NCI-H187 (cell line): ENCODE results near the gene SH3PXD2A.
"Not testable (repeated sequence)": the region's sequence is repeated elsewhere in the genome, so short reads cannot be mapped to it uniquely, and the experiment has no call there.

Experiments
- DNase-seq, 2 experiments: peaks; one replicate each; lab custom pipeline; 2025; lab: John Stamatoyannopoulos, UW

The SH3PXD2A gene

DNA sequence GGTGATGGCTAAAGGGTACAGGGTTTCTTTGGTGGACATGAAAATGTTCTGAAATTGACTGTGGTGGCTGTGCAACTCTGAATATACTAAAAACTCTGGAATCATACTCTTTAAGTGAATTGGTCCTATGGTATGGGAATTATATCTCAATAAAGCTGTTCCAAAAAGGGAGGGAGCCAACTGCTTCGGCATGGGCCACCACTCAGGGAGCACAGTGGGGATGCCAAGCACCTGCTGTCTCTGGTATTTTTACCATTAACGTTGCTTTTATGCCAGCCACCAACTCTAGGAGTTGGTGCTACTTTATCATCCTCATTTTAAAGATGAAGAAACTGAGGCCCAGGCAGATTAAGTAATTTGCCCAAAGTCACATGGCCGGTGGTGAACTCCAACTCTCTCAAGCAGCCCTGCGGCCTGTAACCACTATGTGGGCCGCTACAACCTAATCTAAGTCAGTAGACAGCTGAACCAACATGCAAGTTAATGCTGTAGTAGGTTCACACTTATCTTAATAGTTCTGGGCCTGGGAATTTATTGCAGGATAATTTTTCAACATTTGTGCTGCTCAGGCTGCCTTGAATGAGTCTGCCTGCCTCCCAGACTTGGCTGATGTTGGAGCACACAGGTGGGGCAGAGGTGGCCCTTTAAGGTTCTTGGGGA is 20.8 kb downstream of the SH3PXD2A start:
- no peak for DNase-seq

DNA sequence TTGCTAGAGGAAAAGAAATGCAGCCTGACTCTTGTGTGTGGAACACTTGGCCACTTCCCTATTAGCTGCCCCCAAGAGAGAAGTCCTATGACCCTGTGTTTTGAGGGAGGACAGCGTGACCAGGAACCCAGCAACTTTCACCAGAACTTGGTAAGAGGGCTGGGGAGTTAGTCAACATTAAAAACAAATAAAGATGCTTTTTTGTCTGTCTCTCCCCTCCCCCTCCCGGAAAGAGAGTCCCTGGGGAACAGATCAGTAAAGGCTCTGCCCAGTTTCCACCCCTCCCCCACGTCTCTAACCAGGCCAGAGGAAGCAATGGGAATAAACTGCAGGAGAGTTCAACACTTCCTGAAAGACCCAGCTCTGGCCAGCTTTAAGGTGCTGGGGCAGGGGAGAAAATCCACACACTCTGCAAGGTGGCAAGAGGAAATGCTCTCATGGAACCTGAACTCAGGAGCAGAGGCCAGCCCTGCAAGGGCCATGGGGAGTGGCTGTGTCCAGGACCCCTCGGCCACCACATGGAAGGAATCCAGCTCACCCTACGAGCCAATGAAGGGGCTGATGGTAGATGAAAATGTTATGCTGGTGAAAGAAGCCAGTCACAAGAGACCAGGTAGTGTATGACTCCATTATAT is 21.5 kb downstream of the SH3PXD2A start:
- no peak for DNase-seq

DNA sequence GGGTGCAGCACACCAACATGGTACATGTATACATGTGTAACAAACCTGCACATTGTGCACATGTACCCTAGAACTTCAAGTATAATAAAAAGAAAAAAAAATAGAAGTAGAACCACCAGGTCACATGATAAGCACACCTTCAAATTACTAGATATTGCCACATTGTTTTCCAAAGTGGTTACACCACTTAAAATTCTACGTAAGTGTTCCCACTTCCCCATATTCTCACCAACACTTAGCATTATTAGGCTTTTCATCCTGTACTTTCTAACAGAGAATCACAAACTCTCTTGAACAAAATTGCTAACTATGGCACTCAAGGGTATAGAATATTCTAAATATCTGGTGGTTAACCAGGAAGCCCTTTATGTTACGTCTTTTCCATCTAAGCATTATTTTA is 22.6 kb downstream of the SH3PXD2A start:
- no peak for DNase-seq

DNA sequence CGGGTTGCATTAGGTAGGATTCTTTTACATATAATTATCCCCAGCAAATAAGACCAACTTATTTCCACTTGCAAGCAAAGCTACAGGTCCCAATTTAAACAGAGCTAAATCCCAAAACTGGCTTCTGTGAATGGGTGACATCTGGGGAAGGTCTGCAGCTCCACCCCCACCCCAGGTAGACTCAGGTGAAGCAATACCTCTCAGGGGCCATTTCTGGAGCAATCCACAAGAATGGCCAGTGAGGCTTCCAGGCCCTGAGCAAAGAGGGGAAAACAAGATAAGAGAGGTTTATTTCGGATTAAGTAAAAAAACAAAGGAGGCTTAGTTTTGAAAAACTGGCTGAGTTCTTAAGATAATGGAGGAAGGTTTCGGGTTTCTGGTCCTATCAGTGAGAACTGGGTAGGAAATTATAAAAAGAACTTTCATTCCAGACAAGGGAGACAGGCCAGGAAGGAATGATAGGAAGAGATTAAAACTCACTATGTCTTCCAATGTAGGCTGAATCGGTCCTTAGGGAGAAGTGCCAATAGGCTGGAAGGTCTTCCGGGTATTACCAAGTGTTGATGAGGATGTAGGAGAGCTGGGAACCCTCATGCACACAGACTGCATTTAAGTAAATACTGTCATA is 25.4 kb downstream of the SH3PXD2A start:
- DNase-seq: no peak

- no peak for DNase-seq
These were observed 26.1 kb downstream of the SH3PXD2A start for GRCh38 chr10:103829278-103829677.

- no peak for DNase-seq
These were observed 26.7 kb downstream of the SH3PXD2A start for GRCh38 chr10:103828587-103829197.

DNA sequence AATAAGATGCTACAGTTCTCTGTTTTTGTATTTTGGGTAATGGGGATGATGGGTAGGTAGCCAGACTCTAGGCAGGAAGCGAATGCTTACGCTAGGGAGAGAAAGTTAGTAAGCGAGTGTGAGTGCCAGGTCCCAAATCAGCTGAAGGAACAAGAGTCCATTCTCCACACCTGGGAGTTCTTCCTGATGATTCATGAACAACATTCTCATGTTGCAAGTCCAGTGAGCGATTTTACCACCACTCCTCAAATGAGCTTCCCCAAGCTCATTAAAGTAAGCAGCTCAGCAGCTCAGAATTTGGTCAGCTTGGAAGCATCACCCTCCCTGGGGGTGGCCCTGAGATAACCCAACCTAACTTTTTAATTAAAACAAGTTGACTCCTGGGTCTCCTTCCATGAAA is 27.3 kb downstream of the SH3PXD2A start:
- DNase-seq: no peak

DNA sequence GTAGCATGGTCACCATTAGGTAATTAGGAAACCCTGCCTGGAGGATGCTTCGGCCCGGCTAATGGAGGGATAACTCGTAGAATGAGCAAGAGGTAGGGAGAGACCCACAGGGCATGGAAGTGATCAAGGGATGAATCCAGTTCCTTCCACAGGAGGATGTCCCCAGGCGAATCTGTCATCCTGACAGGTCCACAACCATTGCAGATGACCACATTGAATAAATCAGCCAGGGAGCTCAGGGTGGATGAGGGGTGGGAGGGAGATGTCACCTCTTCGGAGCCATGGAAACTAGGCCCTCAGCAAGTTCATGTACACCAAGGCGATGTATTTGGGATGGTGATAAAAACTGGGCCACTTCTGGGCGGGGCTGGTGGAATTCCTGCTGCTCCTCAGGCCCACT is 28.5 kb downstream of the SH3PXD2A start:
- DNase-seq: no peak

DNA sequence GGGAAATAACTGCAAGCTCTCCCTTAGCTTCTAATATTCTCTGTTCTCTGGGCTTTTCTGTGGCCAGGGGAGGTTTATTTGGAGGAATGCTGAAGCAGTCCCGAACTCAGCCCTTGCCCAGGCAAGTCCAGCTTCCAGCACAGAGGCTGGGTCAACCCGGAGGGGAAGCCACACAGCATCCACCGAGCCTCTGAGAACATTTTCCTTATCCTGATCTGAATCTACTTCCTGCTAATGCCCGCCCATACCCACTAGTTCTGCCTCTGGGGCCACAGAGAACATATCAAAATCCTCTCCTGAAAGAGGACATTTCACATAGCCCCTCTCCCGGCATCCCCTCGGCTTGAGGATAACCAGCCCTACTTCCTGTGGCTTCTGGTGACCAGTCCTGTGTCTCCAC is 31.1 kb downstream of the SH3PXD2A start:
- no peak for DNase-seq

DNA sequence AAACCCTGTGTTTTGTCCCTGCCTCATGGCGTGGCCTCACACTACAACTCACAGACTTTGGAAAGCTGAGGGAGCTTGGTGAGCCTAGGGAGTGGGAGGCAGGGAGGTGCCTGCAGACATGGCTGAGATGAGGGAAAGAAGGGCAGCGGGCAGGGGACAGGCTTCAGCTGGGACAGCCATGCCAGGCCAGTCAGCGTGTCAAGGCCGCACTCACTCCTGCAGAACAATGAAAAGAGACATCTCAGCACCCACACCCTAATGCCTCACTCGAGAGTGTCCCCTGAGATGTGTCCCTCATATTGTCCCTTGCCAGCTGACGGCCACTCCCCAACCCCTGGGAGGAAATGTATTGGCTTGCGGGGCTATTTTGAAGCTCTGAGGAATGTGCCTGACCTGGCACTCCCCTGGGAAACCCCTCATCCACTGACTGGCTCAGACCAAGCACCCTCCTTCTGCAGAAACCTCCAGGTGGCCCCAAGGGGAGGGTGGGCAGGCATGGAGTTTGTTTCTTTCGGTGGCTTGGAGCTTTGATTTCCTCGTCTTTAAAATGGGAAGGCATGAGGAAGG is 31.6 kb downstream of the SH3PXD2A start:
- DNase-seq: no peak

DNA sequence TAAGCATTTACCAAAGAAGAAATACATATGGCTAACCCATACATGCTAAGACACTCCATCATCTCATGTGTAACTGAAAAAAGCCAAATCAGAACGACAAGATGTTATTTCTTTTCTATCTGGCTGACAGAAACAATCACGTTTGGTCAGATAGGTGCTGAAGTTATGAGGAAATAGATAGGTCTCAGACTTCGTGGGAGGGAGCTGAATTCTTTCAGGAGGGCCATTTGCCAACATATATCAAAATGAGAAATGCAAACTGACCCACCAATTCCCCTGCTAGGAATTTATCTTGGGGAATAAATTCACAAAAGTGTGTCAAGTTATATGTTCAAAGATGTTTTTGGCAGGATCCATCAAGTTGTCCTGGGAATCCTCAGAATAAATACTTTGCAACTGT is 32.6 kb downstream of the SH3PXD2A start:
- no peak for DNase-seq

DNA sequence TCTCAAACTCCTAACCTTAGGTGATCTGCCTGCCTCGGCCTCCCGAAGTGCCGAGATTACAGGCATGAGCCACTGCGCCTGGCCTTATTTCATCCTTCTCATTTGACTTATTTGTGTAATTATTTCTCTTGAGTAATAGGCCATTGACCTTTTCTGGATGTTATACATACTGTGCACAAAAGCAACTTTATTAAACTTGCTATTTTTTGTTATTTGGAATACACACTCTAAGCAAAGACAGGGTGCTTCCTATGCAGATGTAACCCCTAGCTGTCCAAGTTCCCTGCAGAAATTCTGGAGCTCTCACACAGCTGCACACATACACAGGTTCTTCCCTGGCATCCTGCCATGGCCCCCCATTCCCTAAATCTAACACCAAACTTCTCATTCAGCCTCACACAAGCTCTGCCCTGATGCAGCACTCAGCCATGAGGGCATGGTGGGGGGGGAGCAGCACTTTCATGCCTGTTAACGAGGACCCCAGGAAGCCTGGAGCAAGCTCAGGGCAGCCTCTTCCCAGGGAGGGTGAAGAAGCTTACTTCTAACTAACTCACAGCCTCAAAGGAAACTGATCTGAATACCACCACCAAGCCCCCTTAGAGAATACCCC is 33.2 kb downstream of the SH3PXD2A start:
- DNase-seq: no peak

GRCh38 chr10:103820101-103821062 is 35.0 kb downstream of the SH3PXD2A start:
- no peak for DNase-seq

DNA sequence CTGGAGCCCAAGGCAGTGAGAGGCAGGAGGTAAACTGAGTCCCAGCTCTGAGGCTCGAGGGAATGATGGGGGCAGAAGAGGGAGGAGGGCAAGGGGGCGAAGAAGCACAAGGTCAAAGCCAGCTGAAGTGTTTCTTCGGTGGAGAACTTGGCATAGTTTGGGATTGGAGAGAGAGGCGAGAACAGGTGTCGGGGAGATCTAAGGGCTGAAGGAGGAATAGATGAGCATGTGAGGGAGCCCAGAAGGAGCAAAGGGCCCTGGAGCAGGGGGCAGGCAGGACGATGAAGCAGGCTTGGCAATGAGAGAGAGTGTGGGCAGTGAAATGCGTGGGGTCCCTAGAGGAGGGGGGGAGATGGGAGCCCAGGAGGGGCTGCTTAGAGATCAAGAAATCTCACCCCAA is 35.9 kb downstream of the SH3PXD2A start:
- DNase-seq: no peak

GRCh38 chr10:103818765-103819374 is 36.5 kb downstream of the SH3PXD2A start:
- DNase-seq: no peak

DNA sequence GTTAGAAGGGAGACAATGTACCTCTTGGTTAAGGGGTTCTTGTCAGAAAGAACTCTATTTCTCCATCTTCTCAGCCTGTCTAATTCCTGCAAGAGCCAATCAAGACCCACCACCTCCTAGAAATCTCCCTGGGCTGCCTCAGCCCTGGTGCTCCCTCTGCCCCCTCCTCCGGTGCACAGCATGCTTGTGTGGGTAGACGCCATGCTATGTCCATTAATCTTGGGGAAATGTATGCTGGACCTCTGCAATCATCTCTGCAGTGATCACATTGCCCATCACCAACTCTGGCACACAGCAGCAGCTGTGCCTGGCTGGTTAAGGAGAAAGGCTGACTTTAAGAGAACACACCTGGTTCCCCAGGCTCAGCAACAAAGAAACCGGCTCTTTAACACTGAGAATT is 37.3 kb downstream of the SH3PXD2A start:
- no peak for DNase-seq

DNA sequence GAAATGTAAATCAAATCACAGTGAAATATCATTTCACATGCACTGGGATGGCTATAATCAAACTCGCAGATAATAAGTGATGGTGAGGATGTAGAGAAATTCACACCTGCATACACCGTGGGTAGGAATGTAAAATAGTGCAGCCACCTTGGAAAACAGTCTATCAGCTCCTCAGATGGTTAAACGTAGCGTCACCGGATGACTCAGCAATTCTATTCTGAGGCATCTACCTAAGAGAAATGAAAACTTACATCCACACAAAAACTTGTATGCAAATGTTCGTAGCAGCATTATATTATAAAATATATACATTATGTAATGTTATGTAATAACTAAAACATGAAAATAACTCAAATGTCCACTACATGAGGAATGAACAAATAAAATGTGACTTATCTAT is 38.9 kb downstream of the SH3PXD2A start:
- no peak for DNase-seq

DNA sequence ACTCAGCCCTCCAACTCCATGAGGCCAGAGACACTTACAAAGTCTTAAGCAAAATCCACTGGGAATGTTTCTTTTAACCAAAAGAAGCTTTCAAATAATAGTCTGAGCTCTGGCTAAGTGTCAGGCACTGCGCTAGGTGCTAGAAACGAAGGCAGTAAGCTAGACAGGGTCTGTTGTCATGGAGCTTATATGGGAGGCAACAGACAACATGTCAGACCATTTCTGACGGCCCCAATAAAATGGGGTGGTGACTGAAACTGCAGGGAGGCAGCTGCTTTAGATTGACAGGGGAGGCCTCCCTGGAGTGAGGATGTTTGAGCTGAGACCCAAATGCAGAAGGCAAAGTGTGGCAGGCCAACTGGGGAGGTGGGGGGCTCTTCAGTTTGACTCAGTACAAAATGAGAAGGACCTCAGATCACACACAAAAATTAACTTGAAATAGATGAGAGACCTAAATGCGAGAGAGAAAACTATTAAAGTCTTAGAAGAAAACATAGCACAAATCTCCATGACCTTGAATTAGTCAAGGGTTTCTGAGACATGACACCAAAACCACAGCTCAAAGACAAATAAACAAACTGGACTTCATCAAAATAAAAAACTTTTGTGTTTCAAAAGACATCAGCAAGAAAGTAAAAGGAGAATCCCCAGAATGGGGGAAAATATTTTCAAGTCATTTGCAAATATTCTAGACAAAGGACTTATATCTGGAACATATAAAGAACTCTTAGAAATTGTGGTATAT is 40.6 kb downstream of the SH3PXD2A start:
- DNase-seq: no peak

GRCh38 chr10:103814105-103814504 is 41.3 kb downstream of the SH3PXD2A start:
- no peak for DNase-seq

DNA sequence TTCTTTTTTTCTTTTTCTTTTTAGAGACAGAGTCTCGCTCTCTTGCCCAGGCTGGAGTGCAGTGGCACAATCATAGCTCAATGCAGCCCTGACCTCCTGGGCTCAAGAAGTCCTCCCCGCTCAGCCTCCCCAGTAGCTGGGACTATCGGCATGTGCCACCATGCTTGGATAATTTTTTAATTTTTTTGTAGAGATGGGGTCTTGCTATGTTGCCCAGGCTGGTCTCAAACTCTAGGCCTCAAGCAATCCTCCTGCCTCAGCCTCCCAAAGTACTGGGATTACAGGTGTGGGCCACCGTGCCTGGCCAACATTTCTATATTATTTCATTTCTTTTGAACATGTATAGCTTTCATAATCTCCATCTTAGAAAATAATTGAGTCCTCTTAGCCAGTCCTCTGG is 42.1 kb downstream of the SH3PXD2A start:
- DNase-seq: not testable (repeated sequence)
